Suppressor macrophage treated with lipopolysaccharide for 4 hours (primary cell): ENCODE data around the gene HNRNPCL1.
A peak's percentile ranks its signal among the peaks of the same experiment; 100 is the strongest.
"Not testable (repeated sequence)": the region's sequence is repeated elsewhere in the genome, so short reads cannot be mapped to it uniquely, and the experiment has no call there.

Source experiments
- DNase-seq: peaks from one replicate; pipeline ENCODE4 v3.0.0-alpha.2; 2020

The HNRNPCL1 gene

GRCh38 chr1:12848620-12849019 is at the start of gene HNRNPCL1:
Gene HNRNPCL1 (minus strand): TSS chr1:12848720. CDS start chr1:12848289, 431 bp downstream.
- not testable (repeated sequence) for DNase-seq

DNA sequence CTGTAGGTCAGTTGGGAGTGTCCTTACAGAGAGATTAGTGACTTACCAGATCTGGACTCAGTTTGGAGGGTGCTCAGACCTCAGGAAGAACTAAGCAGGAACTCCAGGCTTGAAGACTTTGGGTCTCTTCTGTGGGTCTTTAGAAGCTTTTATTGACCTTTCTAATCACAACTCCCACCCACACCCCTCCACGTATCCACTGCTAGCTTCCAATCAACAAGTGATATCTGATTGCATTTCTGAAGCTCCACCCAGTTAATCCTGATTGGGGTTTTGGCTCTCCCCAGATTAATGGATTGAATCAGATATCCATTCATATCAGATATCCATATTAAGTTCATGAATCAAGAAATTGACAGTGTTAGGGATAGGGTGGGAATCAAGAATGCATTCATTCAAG is 49.6 kb upstream of the HNRNPCL1 start, which contains the start of gene PRAMEF10:
Gene PRAMEF10, minus strand, starts transcription at position 101 of the 400 bp plus-strand sequence. CDS start 2,423 bp downstream, outside the sequence.
- DNase-seq = not testable (repeated sequence)

- DNase-seq = not testable (repeated sequence)
Measured at GRCh38 chr1:12886101-12886500, 37.6 kb upstream of the HNRNPCL1 start, which contains the start of gene PRAMEF4. Gene PRAMEF4 (minus strand): TSS chr1:12886201. CDS start chr1:12883394, 2,807 bp downstream.

- not testable (repeated sequence) for DNase-seq
Measured at GRCh38 chr1:12878453-12878852, 29.9 kb upstream of the HNRNPCL1 start.

- not testable (repeated sequence) for DNase-seq
Measured at GRCh38 chr1:12863131-12863880, 14.8 kb upstream of the HNRNPCL1 start.

GRCh38 chr1:12856786-12857185 is 8.3 kb upstream of the HNRNPCL1 start, which contains the start of gene PRAMEF2:
Gene PRAMEF2 (plus strand): TSS chr1:12857086. CDS start chr1:12859010, 1,924 bp downstream.
- not testable (repeated sequence) for DNase-seq

DNA sequence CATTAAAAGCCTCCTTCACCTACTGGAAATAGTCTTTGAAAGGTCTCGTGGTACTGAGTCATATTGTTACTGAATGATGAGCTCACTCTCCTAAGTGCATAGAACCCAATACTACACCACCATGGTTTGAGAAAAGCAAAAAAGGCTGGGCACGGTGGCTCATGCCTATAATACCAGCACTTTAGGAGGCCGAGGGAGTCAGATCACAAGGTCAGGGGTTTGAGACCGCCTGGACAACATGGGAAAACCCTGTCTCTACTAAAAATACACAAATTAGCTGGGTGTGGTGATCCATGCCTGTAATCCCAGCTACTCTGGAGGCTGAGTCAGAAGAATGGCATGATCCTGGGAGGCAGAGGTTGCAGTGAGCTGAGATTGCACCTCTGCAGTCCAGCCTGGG is 3.3 kb upstream of the HNRNPCL1 start:
- DNase-seq = peak; percentile 1

DNA sequence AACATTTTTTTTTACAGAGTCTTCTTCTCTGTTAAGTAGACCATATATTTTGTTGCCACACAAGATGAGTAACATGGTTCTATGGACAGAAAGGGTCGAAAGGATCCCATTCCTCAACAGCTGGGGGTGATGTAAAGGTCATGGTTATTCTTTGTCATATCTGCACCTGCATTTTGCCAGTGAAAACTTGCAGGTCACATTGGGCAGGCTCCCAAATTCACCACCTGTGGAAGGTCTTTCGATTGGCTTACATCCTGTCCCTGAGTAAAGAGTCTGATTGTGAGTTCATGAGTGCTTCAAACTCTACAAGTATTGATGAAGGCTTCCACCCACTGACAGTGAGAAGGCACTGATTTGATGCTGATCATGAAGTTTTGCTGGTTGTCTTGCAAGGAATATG is 15.3 kb downstream of the HNRNPCL1 start:
- DNase-seq = not testable (repeated sequence)

- DNase-seq = not testable (repeated sequence)
Measured at GRCh38 chr1:12831310-12831709, 17.2 kb downstream of the HNRNPCL1 start, which contains the start of gene PRAMEF11. Gene PRAMEF11 (minus strand): TSS chr1:12831410. CDS start chr1:12828789, 2,621 bp downstream.

DNA sequence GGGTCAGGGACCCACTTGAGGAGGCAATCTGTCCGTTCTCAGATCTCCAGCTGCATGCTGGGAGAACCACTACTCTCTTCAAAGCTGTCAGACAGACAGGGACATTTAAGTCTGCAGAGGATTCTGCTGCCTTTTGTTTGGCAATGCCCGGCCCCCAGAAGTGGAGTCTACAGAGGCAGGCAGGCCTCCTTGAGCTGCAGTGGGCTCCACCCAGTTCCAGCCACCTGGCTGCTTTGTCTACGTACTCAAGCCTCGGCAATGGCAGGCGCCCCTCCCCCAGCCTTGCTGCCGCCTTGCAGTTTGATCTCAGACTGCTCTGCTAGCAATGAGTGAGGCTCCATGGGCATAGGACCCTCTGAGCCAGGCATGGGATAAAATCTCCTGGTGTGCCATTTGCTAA is 29.5 kb downstream of the HNRNPCL1 start:
- DNase-seq = not testable (repeated sequence)

- no peak for DNase-seq
Measured at GRCh38 chr1:12811409-12811784, 37.1 kb downstream of the HNRNPCL1 start.

- no peak for DNase-seq
Measured at GRCh38 chr1:12810691-12811408, 37.7 kb downstream of the HNRNPCL1 start.

DNA sequence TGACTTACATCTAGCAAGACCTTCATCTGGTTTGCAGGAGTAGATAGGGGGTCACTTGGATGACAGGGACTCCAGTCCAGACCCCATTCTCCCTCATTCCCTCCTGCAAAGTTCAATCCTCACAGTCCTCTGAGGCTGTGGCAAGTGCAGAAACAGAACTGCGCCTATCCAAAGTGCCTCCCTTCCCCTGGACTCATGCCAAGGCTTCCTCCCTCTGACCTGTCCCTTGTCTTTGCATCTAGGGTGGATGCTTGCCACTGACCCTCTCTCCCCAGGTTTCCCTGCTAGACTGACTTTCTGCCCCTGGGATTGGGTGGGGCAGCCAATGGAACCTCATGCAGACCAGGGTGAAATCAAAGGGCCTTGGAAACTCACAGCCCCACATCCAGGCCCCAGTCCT is 38.6 kb downstream of the HNRNPCL1 start:
- no peak for DNase-seq

GRCh38 chr1:12799730-12800129 is 48.8 kb downstream of the HNRNPCL1 start:
- DNase-seq = no peak

- DNase-seq = no peak
Measured at GRCh38 chr1:12798911-12799310, 49.6 kb downstream of the HNRNPCL1 start.
